ENCODE measurements around the gene TRIM14. TPM values are rescaled to one million over a fixed set of nuclear protein-coding genes. Genes with fewer than 3 reads are reported as not detected.

The TRIM14 gene
- total RNA-seq, 1 experiment from 2014 or later: 20.2 TPM

DNA sequence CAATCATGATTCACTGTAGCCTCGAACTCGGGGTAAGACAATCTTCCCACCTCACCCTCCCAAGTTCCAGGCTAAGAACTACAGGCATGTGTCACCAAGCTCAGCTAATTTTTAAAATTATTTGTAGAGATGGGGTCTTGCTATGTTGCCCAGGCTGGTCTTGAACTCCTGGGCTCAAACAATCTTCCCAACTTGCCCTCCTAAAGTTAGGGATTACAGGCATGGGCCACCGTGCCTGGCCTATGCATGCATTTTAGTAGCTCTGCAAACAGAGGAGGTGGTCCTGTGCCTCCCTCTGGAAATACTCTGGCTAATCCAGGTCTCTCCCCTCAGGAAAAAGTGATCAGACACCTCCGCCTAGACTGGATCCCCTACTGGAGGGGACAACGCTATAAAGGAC is 21.5 kb upstream of the TRIM14 start:
- DNase-seq: no peak
- Histone ChIP-seq H3K36me3 (ENCODE audit: low read depth) (no peaks in the 10 kb centered on the region), H3K4me3 (no peak overlapping the region), H3K9me2 (ENCODE audit: insufficient read depth) (no peaks in the 10 kb centered on the region), H4K20me1 (ENCODE audit: insufficient read depth) (no peaks in the 10 kb centered on the region), H2AFZ (no peak overlapping the region), H3K27me3 (ENCODE audit: insufficient read depth, low read depth) (no peaks in the 10 kb centered on the region), H3K79me2 (ENCODE audit: low read depth) (no peaks in the 10 kb centered on the region), H3K4me1 (replicated peaks; ENCODE audit: insufficient read depth) (peaks cover 37% of the 10 kb centered on the region), H3K27ac (no peak overlapping the region), H3K4me2 (no peak overlapping the region), H3K9me3 (ENCODE audit: insufficient read depth, low read depth) (no peaks in the 10 kb centered on the region), H3F3A (ENCODE audit: insufficient read depth, low read depth) (peaks cover 21% of the 10 kb centered on the region; the same call in 1 of the 2 replicates)
- no TSS peak for BruUV-seq (replicated peaks)
- CTCF ChIA-PET: interaction anchor here (0.7 kb wide), 1 partner anchor 858 kb away, joined by 7 read pairs; no protein-coding TSS in a partner anchor
- POLR2A ChIA-PET (ENCODE audit: unreplicated experiment): no interaction called here
- no peak for TF ChIP-seq EZH2 (IDR thresholded peaks at IDR 0.05; ENCODE audit: low read depth)
- TF ChIP-seq, protein P1, sequence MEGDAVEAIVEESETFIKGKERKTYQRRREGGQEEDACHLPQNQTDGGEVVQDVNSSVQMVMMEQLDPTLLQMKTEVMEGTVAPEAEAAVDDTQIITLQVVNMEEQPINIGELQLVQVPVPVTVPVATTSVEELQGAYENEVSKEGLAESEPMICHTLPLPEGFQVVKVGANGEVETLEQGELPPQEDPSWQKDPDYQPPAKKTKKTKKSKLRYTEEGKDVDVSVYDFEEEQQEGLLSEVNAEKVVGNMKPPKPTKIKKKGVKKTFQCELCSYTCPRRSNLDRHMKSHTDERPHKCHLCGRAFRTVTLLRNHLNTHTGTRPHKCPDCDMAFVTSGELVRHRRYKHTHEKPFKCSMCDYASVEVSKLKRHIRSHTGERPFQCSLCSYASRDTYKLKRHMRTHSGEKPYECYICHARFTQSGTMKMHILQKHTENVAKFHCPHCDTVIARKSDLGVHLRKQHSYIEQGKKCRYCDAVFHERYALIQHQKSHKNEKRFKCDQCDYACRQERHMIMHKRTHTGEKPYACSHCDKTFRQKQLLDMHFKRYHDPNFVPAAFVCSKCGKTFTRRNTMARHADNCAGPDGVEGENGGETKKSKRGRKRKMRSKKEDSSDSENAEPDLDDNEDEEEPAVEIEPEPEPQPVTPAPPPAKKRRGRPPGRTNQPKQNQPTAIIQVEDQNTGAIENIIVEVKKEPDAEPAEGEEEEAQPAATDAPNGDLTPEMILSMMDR (conservative IDR thresholded peaks at IDR 0.05): no peak
- intact Hi-C loops (cut with micrococcal nuclease; ENCODE audit: unreplicated experiment): no loop called here

DNA sequence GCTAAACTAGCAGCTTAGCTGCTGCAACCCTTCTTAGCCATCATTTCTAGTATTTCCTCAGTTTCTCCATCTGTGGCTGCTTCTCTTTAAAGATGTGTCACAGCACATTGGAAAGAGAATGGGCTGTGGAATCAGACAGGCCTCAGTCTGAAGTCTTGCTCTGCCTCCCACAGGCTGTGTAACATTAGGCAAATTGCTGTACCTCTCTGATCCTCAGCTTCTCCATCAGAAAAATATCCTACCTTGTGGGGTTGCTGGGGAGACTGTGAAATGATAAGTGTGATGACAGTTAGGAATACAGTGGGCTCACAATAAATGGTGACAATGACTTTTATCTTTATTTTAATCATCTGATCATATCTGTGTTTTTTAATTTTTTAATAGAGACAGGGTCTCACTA is 17.5 kb upstream of the TRIM14 start:
- CTCF ChIA-PET: no interaction called here
- H3K9me2 ChIP-seq (ENCODE audit: insufficient read depth): no peaks in the 10 kb centered on the region
- no TSS peak for BruUV-seq (replicated peaks)

DNA sequence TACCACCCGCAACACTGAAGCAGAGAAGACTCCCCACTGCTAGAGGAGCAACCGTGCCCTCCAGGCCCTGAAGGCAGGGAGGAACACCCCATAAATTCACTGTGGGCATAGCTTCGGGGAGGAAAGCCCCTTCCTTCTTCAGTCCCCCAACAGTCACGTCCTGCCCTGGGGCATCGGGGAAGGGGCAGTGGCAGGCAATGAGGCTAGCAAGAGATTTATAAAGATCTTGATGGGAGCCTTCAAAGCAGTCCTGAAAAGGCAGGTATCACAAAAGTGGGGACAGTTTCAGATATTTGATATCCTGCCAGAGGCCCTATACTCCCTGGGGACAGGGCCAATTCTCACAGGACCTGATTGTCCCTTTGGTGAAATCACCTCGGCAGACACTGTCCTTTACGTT is 16.9 kb upstream of the TRIM14 start:
- TF ChIP-seq, protein P1 (conservative IDR thresholded peaks at IDR 0.05): no peak
- no peak for TF ChIP-seq EZH2 (IDR thresholded peaks at IDR 0.05; ENCODE audit: low read depth)
- CTCF ChIA-PET: no interaction called here
- no peak for DNase-seq
- H3F3A ChIP-seq (ENCODE audit: insufficient read depth, low read depth): no peaks in the 10 kb centered on the region
- intact Hi-C loops (cut with micrococcal nuclease; ENCODE audit: unreplicated experiment): no loop called here
- no peaks in the 10 kb centered on the region for H3K79me2 ChIP-seq (ENCODE audit: low read depth)
- H3K9me2 ChIP-seq (ENCODE audit: insufficient read depth): no peaks in the 10 kb centered on the region
- no peaks in the 10 kb centered on the region for H3K9me3 ChIP-seq (ENCODE audit: insufficient read depth, low read depth)
- no peak overlapping the region for H2AFZ ChIP-seq
- no peak overlapping the region for H3K4me2 ChIP-seq
- no peaks in the 10 kb centered on the region for H3K4me1 ChIP-seq (replicated peaks; ENCODE audit: insufficient read depth)
- H3K27me3 ChIP-seq (ENCODE audit: insufficient read depth, low read depth): no peaks in the 10 kb centered on the region
- H4K20me1 ChIP-seq (ENCODE audit: insufficient read depth): no peaks in the 10 kb centered on the region
- no peaks in the 10 kb centered on the region for H3K36me3 ChIP-seq (ENCODE audit: low read depth)
- no TSS peak for BruUV-seq (replicated peaks)
- H3K4me3 ChIP-seq: no peak overlapping the region
- no peak overlapping the region for H3K27ac ChIP-seq
- POLR2A ChIA-PET (ENCODE audit: unreplicated experiment): no interaction called here

More for the DNA sequence above, 17.5 kb upstream of the TRIM14 start:
- no peaks in the 10 kb centered on the region for H3K79me2 ChIP-seq (ENCODE audit: low read depth)
- no peaks in the 10 kb centered on the region for H3K9me3 ChIP-seq (ENCODE audit: insufficient read depth, low read depth)
- POLR2A ChIA-PET (ENCODE audit: unreplicated experiment): no interaction called here
- H3K27me3 ChIP-seq (ENCODE audit: insufficient read depth, low read depth): no peaks in the 10 kb centered on the region
- H3K36me3 ChIP-seq (ENCODE audit: low read depth): no peaks in the 10 kb centered on the region
- H3K4me3 ChIP-seq: no peak overlapping the region
- H3K4me2 ChIP-seq: no peak overlapping the region
- TF ChIP-seq EZH2 (IDR thresholded peaks at IDR 0.05; ENCODE audit: low read depth): no peak
- TF ChIP-seq, protein P1 (conservative IDR thresholded peaks at IDR 0.05): no peak
- intact Hi-C loops (cut with micrococcal nuclease; ENCODE audit: unreplicated experiment): no loop called here
- H2AFZ ChIP-seq: no peak overlapping the region
- H3K4me1 ChIP-seq (replicated peaks; ENCODE audit: insufficient read depth): peaks cover 5% of the 10 kb centered on the region
- no peaks in the 10 kb centered on the region for H4K20me1 ChIP-seq (ENCODE audit: insufficient read depth)
- H3K27ac ChIP-seq: no peak overlapping the region
- DNase-seq: no peak
- no peaks in the 10 kb centered on the region for H3F3A ChIP-seq (ENCODE audit: insufficient read depth, low read depth)
